ENCODE measurements around the gene LY9. TPM values are rescaled to one million over a fixed set of nuclear protein-coding genes. Genes with fewer than 3 reads are reported as not detected.

LY9 gene
- total and polyA plus RNA-seq, 2 of the 13 experiments (the other 11 are each of a cell fraction or from before 2014, with no cell fraction given) = not detected

DNA sequence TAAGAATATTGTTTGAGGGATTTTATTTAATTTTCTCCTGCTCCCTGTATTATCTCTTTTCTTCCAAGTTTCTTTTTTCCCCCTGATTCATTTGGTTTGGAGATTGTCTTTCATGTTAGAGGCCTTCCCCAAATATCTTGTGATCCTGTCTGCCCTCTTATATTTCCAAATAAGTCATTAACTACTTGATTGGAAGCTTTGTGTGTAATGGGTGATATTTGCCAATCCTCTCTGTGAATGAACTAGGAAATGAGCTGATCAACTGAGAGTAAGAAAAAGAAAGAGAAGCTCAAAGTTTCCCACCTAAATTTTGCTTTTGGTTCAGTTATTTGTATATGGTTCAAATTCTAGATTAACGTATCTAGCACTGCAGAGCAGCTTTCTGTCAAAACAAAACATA is 23.6 kb upstream of the LY9 start (continued):
- TF ChIP-seq, protein P1, sequence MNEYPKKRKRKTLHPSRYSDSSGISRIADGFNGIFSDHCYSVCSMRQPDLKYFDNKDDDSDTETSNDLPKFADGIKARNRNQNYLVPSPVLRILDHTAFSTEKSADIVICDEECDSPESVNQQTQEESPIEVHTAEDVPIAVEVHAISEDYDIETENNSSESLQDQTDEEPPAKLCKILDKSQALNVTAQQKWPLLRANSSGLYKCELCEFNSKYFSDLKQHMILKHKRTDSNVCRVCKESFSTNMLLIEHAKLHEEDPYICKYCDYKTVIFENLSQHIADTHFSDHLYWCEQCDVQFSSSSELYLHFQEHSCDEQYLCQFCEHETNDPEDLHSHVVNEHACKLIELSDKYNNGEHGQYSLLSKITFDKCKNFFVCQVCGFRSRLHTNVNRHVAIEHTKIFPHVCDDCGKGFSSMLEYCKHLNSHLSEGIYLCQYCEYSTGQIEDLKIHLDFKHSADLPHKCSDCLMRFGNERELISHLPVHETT (CRISPR knock-in tag; conservative IDR thresholded peaks at IDR 0.05) = no peak
- TF ChIP-seq CENPX (CRISPR knock-in tag; IDR thresholded peaks at IDR 0.05) = no peak
- TF ChIP-seq CBX2 (IDR thresholded peaks at IDR 0.05; ENCODE audit: low read depth, low read length) = no peak
- TF ChIP-seq CBX2 (CRISPR knock-in tag; IDR thresholded peaks at IDR 0.05; ENCODE audit: low read depth) = no peak
- TF ChIP-seq, protein P2, sequence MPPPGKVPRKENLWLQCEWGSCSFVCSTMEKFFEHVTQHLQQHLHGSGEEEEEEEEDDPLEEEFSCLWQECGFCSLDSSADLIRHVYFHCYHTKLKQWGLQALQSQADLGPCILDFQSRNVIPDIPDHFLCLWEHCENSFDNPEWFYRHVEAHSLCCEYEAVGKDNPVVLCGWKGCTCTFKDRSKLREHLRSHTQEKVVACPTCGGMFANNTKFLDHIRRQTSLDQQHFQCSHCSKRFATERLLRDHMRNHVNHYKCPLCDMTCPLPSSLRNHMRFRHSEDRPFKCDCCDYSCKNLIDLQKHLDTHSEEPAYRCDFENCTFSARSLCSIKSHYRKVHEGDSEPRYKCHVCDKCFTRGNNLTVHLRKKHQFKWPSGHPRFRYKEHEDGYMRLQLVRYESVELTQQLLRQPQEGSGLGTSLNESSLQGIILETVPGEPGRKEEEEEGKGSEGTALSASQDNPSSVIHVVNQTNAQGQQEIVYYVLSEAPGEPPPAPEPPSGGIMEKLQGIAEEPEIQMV (CRISPR knock-in tag; IDR thresholded peaks at IDR 0.05; ENCODE audit: low read depth) = no peak
- no peak for TF ChIP-seq PPARG (CRISPR knock-in tag; conservative IDR thresholded peaks at IDR 0.05)
- no peak for TF ChIP-seq AGO2 (optimal IDR thresholded peaks at IDR 0.05; ENCODE audit: low read depth, low read length)
- no peak for TF ChIP-seq EEA1 (CRISPR knock-in tag; IDR thresholded peaks at IDR 0.05; ENCODE audit: borderline replicate concordance)

DNA sequence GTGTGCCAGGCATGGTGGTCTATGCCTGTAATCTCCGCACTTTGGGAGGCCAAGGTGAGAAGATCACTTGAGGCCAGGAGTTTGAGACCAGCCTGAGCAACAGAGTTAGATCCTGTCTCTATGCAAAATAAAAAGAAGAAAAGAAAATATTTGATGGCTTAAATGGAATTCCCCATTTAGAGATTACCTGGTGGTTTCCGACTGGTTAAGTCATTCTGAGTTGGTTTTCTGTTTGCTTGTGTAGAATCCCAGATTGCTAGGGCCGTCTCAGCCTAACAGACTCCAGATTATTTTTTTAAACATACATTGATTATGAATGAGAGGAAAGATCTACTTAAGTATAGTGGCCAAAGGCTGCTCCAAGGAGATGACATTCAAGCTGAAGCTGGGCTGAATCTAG is 22.9 kb upstream of the LY9 start:
- ChIA-PET CTCF (ENCODE audit: low intra/inter-chr PET ratio, low total read pairs) (no interaction called here), POLR2A (no interaction called here)
- H2AFZ ChIP-seq (ENCODE audit: low read length) = no peak overlapping the region
- H3K4me3 ChIP-seq (replicated peaks in 1 of 3; ENCODE audit: insufficient read depth in 1 of 3, low read depth in 2 of 3, low read length in 3 of 3) = no peak overlapping the region
- no peak overlapping the region for H3K9ac ChIP-seq (ENCODE audit: insufficient read depth, low read depth, low read length)
- ATAC-seq = no peak
- no peaks in the 10 kb centered on the region for H3K4me1 ChIP-seq (ENCODE audit: insufficient read depth, low read length)
- 33% methylated on average over 3 of the region's 3 CpGs for whole genome bisulfite sequencing (ENCODE audit: low lambda C conversion rate)
- no peaks in the 10 kb centered on the region for H3K9me3 ChIP-seq (ENCODE audit: low read length)
- DNase-seq (ENCODE audit: low spot score) = no peak
- intact Hi-C loops (cut with micrococcal nuclease; ENCODE audit: unreplicated experiment) = no loop called here
- H3K79me2 ChIP-seq (ENCODE audit: insufficient read depth, low read length) = no peaks in the 10 kb centered on the region
- H3K4me2 ChIP-seq (ENCODE audit: low read depth, low read length) = no peak overlapping the region
- FAIRE-seq = no peak
- H3K27ac ChIP-seq (ENCODE audit: extremely low read length, insufficient read depth, low read length) = no peak overlapping the region
- H4K20me1 ChIP-seq (ENCODE audit: insufficient read depth, low read length) = no peaks in the 10 kb centered on the region
- peaks cover 0 to 8% of the 10 kb centered on the region in 2 experiments; a peak in 2 of 5 replicates for H3K27me3 ChIP-seq (ENCODE audit: control insufficient read depth in 1 of 2, insufficient read depth in 2 of 2, low read length in 2 of 2)
- no peaks in the 10 kb centered on the region for H3K36me3 ChIP-seq (replicated peaks in 1 of 2; ENCODE audit: control insufficient read depth in 1 of 2, insufficient read depth in 2 of 2, low read length in 2 of 2)
- in situ Hi-C loops (cut with HindIII; ENCODE audit: extremely low pct_ligation_motif_present, low pct_unique_long_range_greater_than_20kb) = no loop called here
- BruUV-seq (replicated peaks) = no TSS peak
- TF ChIP-seq NAIF1 (CRISPR knock-in tag; IDR thresholded peaks at IDR 0.05; ENCODE audit: borderline replicate concordance) (no peak), ATF1 (CRISPR knock-in tag; IDR thresholded peaks at IDR 0.05) (no peak), ADNP (CRISPR knock-in tag; IDR thresholded peaks at IDR 0.05) (no peak), SOX5 (CRISPR knock-in tag; IDR thresholded peaks at IDR 0.05; ENCODE audit: borderline replicate concordance) (no peak), MTA3 (CRISPR knock-in tag; IDR thresholded peaks at IDR 0.05) (no peak), ATAD3A (CRISPR knock-in tag; IDR thresholded peaks at IDR 0.05) (no peak), ZSCAN30 (CRISPR knock-in tag; IDR thresholded peaks at IDR 0.05) (no peak), ZBTB8A (CRISPR knock-in tag; IDR thresholded peaks at IDR 0.05; ENCODE audit: borderline replicate concordance, low read depth) (no peak)
- TF ChIP-seq, protein P3, sequence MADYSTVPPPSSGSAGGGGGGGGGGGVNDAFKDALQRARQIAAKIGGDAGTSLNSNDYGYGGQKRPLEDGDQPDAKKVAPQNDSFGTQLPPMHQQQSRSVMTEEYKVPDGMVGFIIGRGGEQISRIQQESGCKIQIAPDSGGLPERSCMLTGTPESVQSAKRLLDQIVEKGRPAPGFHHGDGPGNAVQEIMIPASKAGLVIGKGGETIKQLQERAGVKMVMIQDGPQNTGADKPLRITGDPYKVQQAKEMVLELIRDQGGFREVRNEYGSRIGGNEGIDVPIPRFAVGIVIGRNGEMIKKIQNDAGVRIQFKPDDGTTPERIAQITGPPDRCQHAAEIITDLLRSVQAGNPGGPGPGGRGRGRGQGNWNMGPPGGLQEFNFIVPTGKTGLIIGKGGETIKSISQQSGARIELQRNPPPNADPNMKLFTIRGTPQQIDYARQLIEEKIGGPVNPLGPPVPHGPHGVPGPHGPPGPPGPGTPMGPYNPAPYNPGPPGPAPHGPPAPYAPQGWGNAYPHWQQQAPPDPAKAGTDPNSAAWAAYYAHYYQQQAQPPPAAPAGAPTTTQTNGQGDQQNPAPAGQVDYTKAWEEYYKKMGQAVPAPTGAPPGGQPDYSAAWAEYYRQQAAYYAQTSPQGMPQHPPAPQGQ (CRISPR knock-in tag; IDR thresholded peaks at IDR 0.05; ENCODE audit: borderline replicate concordance) = no peak
- TF ChIP-seq, protein P4, sequence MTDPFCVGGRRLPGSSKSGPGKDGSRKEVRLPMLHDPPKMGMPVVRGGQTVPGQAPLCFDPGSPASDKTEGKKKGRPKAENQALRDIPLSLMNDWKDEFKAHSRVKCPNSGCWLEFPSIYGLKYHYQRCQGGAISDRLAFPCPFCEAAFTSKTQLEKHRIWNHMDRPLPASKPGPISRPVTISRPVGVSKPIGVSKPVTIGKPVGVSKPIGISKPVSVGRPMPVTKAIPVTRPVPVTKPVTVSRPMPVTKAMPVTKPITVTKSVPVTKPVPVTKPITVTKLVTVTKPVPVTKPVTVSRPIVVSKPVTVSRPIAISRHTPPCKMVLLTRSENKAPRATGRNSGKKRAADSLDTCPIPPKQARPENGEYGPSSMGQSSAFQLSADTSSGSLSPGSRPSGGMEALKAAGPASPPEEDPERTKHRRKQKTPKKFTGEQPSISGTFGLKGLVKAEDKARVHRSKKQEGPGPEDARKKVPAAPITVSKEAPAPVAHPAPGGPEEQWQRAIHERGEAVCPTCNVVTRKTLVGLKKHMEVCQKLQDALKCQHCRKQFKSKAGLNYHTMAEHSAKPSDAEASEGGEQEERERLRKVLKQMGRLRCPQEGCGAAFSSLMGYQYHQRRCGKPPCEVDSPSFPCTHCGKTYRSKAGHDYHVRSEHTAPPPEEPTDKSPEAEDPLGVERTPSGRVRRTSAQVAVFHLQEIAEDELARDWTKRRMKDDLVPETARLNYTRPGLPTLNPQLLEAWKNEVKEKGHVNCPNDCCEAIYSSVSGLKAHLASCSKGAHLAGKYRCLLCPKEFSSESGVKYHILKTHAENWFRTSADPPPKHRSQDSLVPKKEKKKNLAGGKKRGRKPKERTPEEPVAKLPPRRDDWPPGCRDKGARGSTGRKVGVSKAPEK (CRISPR knock-in tag; IDR thresholded peaks at IDR 0.05; ENCODE audit: borderline replicate concordance) = no peak

All from HepG2 (cell line).